HepG2 (cell line): ENCODE measurements around the gene CTDSP2. TPM values are rescaled to one million over a fixed set of nuclear protein-coding genes. Genes with fewer than 3 reads are reported as not detected.
A peak's percentile ranks its signal among the peaks of the same experiment; 100 is the strongest.
"Not testable (repeated sequence)": the region's sequence is repeated elsewhere in the genome, so short reads cannot be mapped to it uniquely, and the experiment has no call there.

Source experiments
- ATAC-seq: fragments of 200-7000 bp; cut with Tn5 transposase; 3 replicates; pipeline ENCODE4 v1.9.1; 2020; ENCODE audit warnings: mild to moderate bottlenecking, moderate library complexity
- BruUV-seq: library from RNA; stranded (reverse); fragments of 400-500 nt; replicated peaks from 2 replicates; lab custom pipeline; 2021; lab: Mats Ljungman, UMichigan
- CTCF ChIA-PET: fragments of 300-600 bp; formaldehyde crosslinking; extraction: SDS; loops from one replicate; lab custom pipeline; 2021; ENCODE audit warnings: low total read pairs, inconsistent platforms, low intra/inter-chr PET ratio; lab: Yijun Ruan, JAX
- POLR2A ChIA-PET: fragments of 350-600 bp; sonication (Branson Sonifier 250); formaldehyde crosslinking; loops from one replicate; lab custom pipeline; 2020; ENCODE audit warnings: antibody characterized with exemption, inconsistent platforms; lab: Yijun Ruan, JAX
- DNase-seq: peaks from one replicate; pipeline ENCODE4 v3.0.0-alpha.2; 2015; ENCODE audit warnings: low spot score
- FAIRE-seq: peaks from 3 replicates; lab custom pipeline; 2011; peaks lifted over from hg19 to GRCh38; lab: Jason Lieb, UNC
- H2AFZ ChIP-seq: one replicate; pipeline ENCODE4 v1.6.1; 2011; ENCODE audit warnings: low read length, inconsistent platforms
- H3K27ac ChIP-seq: fragments of 300-600 bp; 3 replicates; pipeline ENCODE4 v1.8.0; 2011; ENCODE audit warnings: mixed run types, mild to moderate bottlenecking, mixed read lengths, low read length, inconsistent platforms; ENCODE audit not compliant: insufficient read depth; ENCODE audit errors: extremely low read length
- H3K27me3 ChIP-seq, 2 experiments: fragments of 200-600 bp in 1 of 2; 2 replicates in 1 of 2; 3 replicates in 1 of 2; pipeline versions ENCODE4 v1.6.0 to v1.8.0; 2011; ENCODE audit warnings: low read length in 2 of 2, mild to moderate bottlenecking in 2 of 2, moderate library complexity in 2 of 2, inconsistent platforms in 1 of 2; ENCODE audit not compliant: insufficient read depth in 2 of 2, control insufficient read depth in 1 of 2
- H3K36me3 ChIP-seq, 2 experiments: fragments of 200-600 bp in 1 of 2; replicated peaks in 1 of 2; 2 replicates in 1 of 2; 3 replicates in 1 of 2; pipeline versions ENCODE4 v1.5.1 to v1.8.0; 2011; ENCODE audit warnings: low read length in 2 of 2, inconsistent platforms in 1 of 2; ENCODE audit not compliant: insufficient read depth in 2 of 2, control insufficient read depth in 1 of 2
- H3K4me1 ChIP-seq: 2 replicates; pipeline ENCODE4 v1.5.1; 2012; ENCODE audit warnings: low read length, inconsistent platforms; ENCODE audit not compliant: insufficient read depth
- H3K4me2 ChIP-seq: 2 replicates; pipeline ENCODE4 v1.6.0; 2011; ENCODE audit warnings: low read depth, low read length, inconsistent platforms
- H3K4me3 ChIP-seq, 3 experiments: fragments of 200-600 bp in 1 of 3; sonication (generic), shearing (Covaris generic) in 1 of 3; replicated peaks in 1 of 3; 2 replicates each; pipeline ENCODE4 v1.5.1; 2011 to 2016; ENCODE audit warnings: low read length in 3 of 3, inconsistent platforms in 2 of 3, low read depth in 2 of 3, mild to moderate bottlenecking in 2 of 3, control low read depth in 1 of 3, mixed read lengths in 1 of 3; ENCODE audit not compliant: insufficient read depth in 1 of 3
- H3K79me2 ChIP-seq: one replicate; pipeline ENCODE4 v1.6.1; 2011; ENCODE audit warnings: low read length, inconsistent platforms; ENCODE audit not compliant: insufficient read depth
- H3K9ac ChIP-seq: 2 replicates; pipeline ENCODE4 v1.6.0; 2011; ENCODE audit warnings: mild to moderate bottlenecking, low read depth, low read length, inconsistent platforms; ENCODE audit not compliant: insufficient read depth
- H3K9me3 ChIP-seq: 2 replicates; pipeline ENCODE4 v1.5.1; 2012; ENCODE audit warnings: mild to moderate bottlenecking, low read length
- H4K20me1 ChIP-seq: 2 replicates; pipeline ENCODE4 v1.6.0; 2011; ENCODE audit warnings: inconsistent platforms, mild to moderate bottlenecking, low read length, moderate library complexity; ENCODE audit not compliant: insufficient read depth
- FOXA3 ChIP-seq: IDR thresholded peaks from 2 replicates; pipeline ENCODE4 v1.6.1; 2016; ENCODE audit warnings: missing genetic modification reagents, missing compliant biosample characterization
- HNF4A ChIP-seq: sonication (generic); formaldehyde crosslinking; IDR thresholded peaks from 2 replicates; pipeline ENCODE4 v1.4.0; 2020; ENCODE audit warnings: missing genetic modification reagents
- LCORL ChIP-seq, 2 experiments: fragments of 450-650 bp in 1 of 2; sonication (generic) in 1 of 2; formaldehyde crosslinking in 1 of 2; IDR thresholded peaks; 2 replicates each; pipeline versions ENCODE4 v1.5.0 to v1.6.1; 2017 to 2020; ENCODE audit warnings: antibody characterized with exemption in 1 of 2, missing genetic modification reagents in 1 of 2
- RXRB ChIP-seq: IDR thresholded peaks from 2 replicates; pipeline ENCODE4 v1.6.1; 2016; ENCODE audit warnings: borderline replicate concordance, missing genetic modification reagents, missing compliant biosample characterization
- ZFX ChIP-seq: sonication (generic); formaldehyde crosslinking; IDR thresholded peaks from 2 replicates; pipeline ENCODE4 v1.4.0; 2020; ENCODE audit warnings: mild to moderate bottlenecking, low read depth, missing genetic modification reagents, moderate library complexity
- ZNF652 ChIP-seq: IDR thresholded peaks from 2 replicates; pipeline ENCODE4 v1.6.1; 2016; ENCODE audit warnings: low read depth, borderline replicate concordance
- WGBS: methylation state at CpG from one replicate; pipeline ENCODE4 v1.1.6; 2017; ENCODE audit warnings: low lambda C conversion rate; 5-methylcytosine and 5-hydroxymethylcytosine counted together
- in situ Hi-C: cut with HindIII; loops from 2 replicates; pipeline ENCODE4 v1.10.0; 2017; ENCODE audit warnings: low pct_unique_long_range_greater_than_20kb; ENCODE audit not compliant: extremely low pct_ligation_motif_present
- intact Hi-C: fragments of 100-400 bp; cut with micrococcal nuclease; formaldehyde crosslinking; loops from one replicate; pipeline ENCODE4 v1.10.0; 2022; ENCODE audit not compliant: unreplicated experiment
- polyA plus RNA-seq, 8 experiments: library from polyadenylated mRNA; depleted of rRNA in 3 of 8; stranded (reverse) in 7 of 8; unstranded in 1 of 8; fragments of >200 nt; fragmentation: Illumina TruSeq in 4 of 8; extraction: Trizol in 4 of 8; gene quantifications; 2 replicates each; pipeline versions ENCODE4 v1.2.1 to v1.2.3, GENCODE V29; 2011 to 2016; ENCODE audit warnings: low read depth in 4 of 8, missing spikeins in 1 of 8, mixed read lengths in 1 of 8; ENCODE audit not compliant: insufficient read depth in 1 of 8
- total RNA-seq, 5 experiments: library from RNA; depleted of rRNA; stranded (reverse); fragments of >200 nt; fragmentation: Illumina TruSeq; extraction: Trizol; gene quantifications; 2 replicates each; pipeline ENCODE4 v1.2.3, GENCODE V29; 2016; ENCODE audit warnings: low read depth in 1 of 5
- TF ChIP-seq, protein P1 (sequence below): sonication (generic); formaldehyde crosslinking; IDR thresholded peaks from 2 replicates; pipeline ENCODE4 v1.4.0; 2020; ENCODE audit warnings: missing genetic modification reagents
- TF ChIP-seq, protein P2 (sequence below): sonication (generic); formaldehyde crosslinking; IDR thresholded peaks from 2 replicates; pipeline ENCODE4 v1.5.0; 2020; ENCODE audit warnings: mild to moderate bottlenecking, missing genetic modification reagents, borderline replicate concordance

The CTDSP2 gene
- total and polyA plus RNA-seq, 2 of the 13 experiments (the other 11 are each of a cell fraction or from before 2014, with no cell fraction given) = 38.1 to 82.5 TPM

DNA sequence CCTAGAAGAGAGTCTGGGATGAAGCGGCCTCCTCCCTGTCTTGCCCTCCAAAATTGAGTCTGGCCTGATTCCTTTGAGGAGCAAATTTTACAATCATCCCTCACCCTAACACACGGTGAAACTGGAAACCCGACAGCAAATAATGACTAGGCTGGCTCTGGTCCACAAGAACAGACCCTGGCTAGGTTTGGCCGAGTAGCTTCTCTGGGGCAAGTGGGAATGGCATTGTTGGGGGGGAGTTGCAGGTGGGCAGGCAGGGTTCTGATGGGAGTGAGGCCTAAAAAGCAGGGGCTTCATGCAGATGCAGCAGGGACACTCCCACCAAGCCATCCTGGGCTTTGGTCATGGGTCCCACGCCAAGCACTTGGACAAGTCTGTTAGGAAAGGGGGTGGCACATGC lies 25.5 kb downstream of the CTDSP2 start:
- CTCF ChIA-PET = interaction anchor here (1.1 kb wide), 1 partner anchor 84 kb away, joined by 3 read pairs; no protein-coding TSS in a partner anchor
- H3K9ac ChIP-seq, H2AFZ ChIP-seq, BruUV-seq, FAIRE-seq, intact Hi-C loops, H3K27ac ChIP-seq, H3K4me3 ChIP-seq, DNase-seq, in situ Hi-C loops, ATAC-seq, H3K27me3 ChIP-seq, H3K9me3 ChIP-seq, H3K4me2 ChIP-seq, H3K79me2 ChIP-seq: not testable (repeated sequence)
- POLR2A ChIA-PET = interaction anchor here (0.6 kb wide), 1 partner anchor 1428 kb away, joined by 4 read pairs; no protein-coding TSS in a partner anchor
- peaks cover 21 to 38% of the 10 kb centered on the region in 2 experiments for H3K36me3 ChIP-seq
- WGBS = 89% methylated on average over 4 of the region's 5 CpGs
- H4K20me1 ChIP-seq = peaks cover 10% of the 10 kb centered on the region; the same call in 1 of the 2 replicates
- peaks cover 59% of the 10 kb centered on the region for H3K4me1 ChIP-seq

DNA sequence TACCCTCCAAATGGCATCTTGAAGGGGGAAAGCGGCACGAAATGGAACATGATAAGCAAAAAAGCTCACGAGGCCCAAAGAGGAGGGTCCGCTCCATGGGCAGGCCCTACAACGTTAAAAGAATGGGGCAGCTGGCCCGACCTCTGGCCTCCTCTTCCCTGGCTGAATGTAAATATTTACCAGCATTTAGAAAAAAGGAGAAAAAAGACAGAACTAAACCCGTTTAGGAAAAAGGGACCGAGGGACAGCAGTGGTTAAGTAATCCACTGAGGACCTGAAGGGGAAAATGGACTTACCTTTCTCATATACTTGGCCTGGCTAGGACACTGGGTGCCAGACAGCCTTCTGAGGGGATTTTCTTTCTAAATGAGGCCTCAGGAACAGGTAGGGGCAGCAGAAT lies 26.4 kb downstream of the CTDSP2 start:
- intact Hi-C loops; H3K9ac ChIP-seq; H2AFZ ChIP-seq; H3K79me2 ChIP-seq; in situ Hi-C loops; H3K9me3 ChIP-seq; BruUV-seq; H3K27me3 ChIP-seq; POLR2A ChIA-PET; H3K4me3 ChIP-seq; TF ChIP-seq LCORL (IDR thresholded peaks at IDR 0.05): not testable (repeated sequence)
- FAIRE-seq = peak; percentile 86
- peak; percentile 23 for ATAC-seq
- peak; percentile 25 for DNase-seq
- WGBS = 19% methylated on average over 8 of the region's 8 CpGs
- peaks cover 68% of the 10 kb centered on the region for H3K4me1 ChIP-seq
- peak overlapping the region; percentile 40 for H3K27ac ChIP-seq
- CTCF ChIA-PET = interaction anchor here (1.1 kb wide), 1 partner anchor 85 kb away, joined by 3 read pairs; no protein-coding TSS in a partner anchor
- peak overlapping the region; percentile 42; the same call in 1 of the 2 replicates for H3K4me2 ChIP-seq
- H4K20me1 ChIP-seq = peaks cover 10% of the 10 kb centered on the region; the same call in 1 of the 2 replicates
- peaks cover 16 to 30% of the 10 kb centered on the region in 2 experiments; a peak in 4 of 5 replicates for H3K36me3 ChIP-seq
- TF ChIP-seq LCORL (CRISPR knock-in tag; IDR thresholded peaks at IDR 0.05) (peak; percentile 69; the same call in 1 of the 2 replicates), FOXA3 (peak; percentile 77), HNF4A (peak; percentile 27; the same call in 1 of the 2 replicates), ZFX (CRISPR knock-in tag) (peak; percentile 46; the same call in 1 of the 2 replicates), ZNF652 (CRISPR knock-in tag) (peak; percentile 27; the same call in 1 of the 2 replicates), RXRB (CRISPR knock-in tag) (peak; percentile 63; the same call in 1 of the 2 replicates)
- TF ChIP-seq, protein P1, sequence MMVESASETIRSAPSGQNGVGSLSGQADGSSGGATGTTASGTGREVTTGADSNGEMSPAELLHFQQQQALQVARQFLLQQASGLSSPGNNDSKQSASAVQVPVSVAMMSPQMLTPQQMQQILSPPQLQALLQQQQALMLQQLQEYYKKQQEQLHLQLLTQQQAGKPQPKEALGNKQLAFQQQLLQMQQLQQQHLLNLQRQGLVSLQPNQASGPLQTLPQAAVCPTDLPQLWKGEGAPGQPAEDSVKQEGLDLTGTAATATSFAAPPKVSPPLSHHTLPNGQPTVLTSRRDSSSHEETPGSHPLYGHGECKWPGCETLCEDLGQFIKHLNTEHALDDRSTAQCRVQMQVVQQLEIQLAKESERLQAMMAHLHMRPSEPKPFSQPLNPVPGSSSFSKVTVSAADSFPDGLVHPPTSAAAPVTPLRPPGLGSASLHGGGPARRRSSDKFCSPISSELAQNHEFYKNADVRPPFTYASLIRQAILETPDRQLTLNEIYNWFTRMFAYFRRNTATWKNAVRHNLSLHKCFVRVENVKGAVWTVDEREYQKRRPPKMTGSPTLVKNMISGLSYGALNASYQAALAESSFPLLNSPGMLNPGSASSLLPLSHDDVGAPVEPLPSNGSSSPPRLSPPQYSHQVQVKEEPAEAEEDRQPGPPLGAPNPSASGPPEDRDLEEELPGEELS (CRISPR knock-in tag) = 0 out of 2 replicates have a peak, but pooled peaks have one; percentile 22
- TF ChIP-seq, protein P2, sequence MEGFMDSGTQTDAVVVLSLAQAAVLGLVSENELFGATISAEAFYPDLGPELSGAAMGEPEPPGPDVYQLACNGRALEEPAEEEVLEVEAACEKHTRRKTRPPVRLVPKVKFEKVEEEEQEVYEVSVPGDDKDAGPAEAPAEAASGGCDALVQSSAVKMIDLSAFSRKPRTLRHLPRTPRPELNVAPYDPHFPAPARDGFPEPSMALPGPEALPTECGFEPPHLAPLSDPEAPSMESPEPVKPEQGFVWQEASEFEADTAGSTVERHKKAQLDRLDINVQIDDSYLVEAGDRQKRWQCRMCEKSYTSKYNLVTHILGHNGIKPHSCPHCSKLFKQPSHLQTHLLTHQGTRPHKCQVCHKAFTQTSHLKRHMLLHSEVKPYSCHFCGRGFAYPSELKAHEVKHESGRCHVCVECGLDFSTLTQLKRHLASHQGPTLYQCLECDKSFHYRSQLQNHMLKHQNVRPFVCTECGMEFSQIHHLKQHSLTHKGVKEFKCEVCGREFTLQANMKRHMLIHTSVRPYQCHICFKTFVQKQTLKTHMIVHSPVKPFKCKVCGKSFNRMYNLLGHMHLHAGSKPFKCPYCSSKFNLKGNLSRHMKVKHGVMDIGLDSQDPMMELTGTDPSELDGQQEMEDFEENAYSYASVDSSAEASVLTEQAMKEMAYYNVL = peak; percentile 87; the same call in 1 of the 2 replicates
